Activated B cell treated with CpG ODN at 0.5 μM for 24 hours (primary cell): Measurements from ENCODE around the gene UQCRC2. TPM values are rescaled to one million over a fixed set of nuclear protein-coding genes. Genes with fewer than 3 reads are reported as not detected.
A peak's percentile ranks its signal among the peaks of the same experiment; 100 is the strongest.

Experiments
- ATAC-seq: fragments of 200-7000 bp; cut with Tn5 transposase; one replicate; pipeline ENCODE4 v1.10.0; 2021; ENCODE audit warnings: low read depth, mild to moderate bottlenecking, moderate library complexity
- CTCF ChIA-PET: fragments of 350-600 bp; sonication (Branson Sonifier 250); formaldehyde crosslinking; loops from one replicate; lab custom pipeline; 2021; ENCODE audit warnings: antibody characterized with exemption; lab: Charles Lee
- POLR2A ChIA-PET: fragments of 350-600 bp; sonication (Branson Sonifier 250); formaldehyde crosslinking; loops from one replicate; lab custom pipeline; 2021; ENCODE audit warnings: antibody characterized with exemption; lab: Charles Lee
- DNase-seq: peaks from one replicate; pipeline ENCODE4 v3.0.0; 2022
- H3K27ac Mint-ChIP-seq: one replicate; pipeline ENCODE4 v1.8.0; 2020; ENCODE audit warnings: mixed read lengths
- H3K27me3 Mint-ChIP-seq: one replicate; pipeline ENCODE4 v1.8.0; 2021; ENCODE audit warnings: mixed read lengths
- H3K36me3 Mint-ChIP-seq: one replicate; pipeline ENCODE4 v1.8.0; 2021; ENCODE audit warnings: low read depth, mixed read lengths
- H3K4me1 Mint-ChIP-seq: one replicate; pipeline ENCODE4 v1.8.0; 2021; ENCODE audit warnings: mixed read lengths
- H3K4me3 Mint-ChIP-seq: one replicate; pipeline ENCODE4 v1.8.0; 2020; ENCODE audit warnings: mild to moderate bottlenecking, mixed read lengths
- H3K9me3 Mint-ChIP-seq: one replicate; pipeline ENCODE4 v1.8.0; 2020; ENCODE audit warnings: mixed read lengths
- intact Hi-C: fragments of 100-400 bp; cut with micrococcal nuclease; formaldehyde crosslinking; loops from one replicate; pipeline ENCODE4 v1.15.1; 2024
- total RNA-seq: library from RNA; stranded (reverse); gene quantifications from 2 replicates; pipeline ENCODE4 v1.2.3, GENCODE V29; 2022
- TF ChIP-seq, protein P1 (sequence below): fragments of 200-600 bp; IDR thresholded peaks from one replicate; pipeline ENCODE4 v1.8.0; 2022; ENCODE audit warnings: antibody characterized with exemption, mild to moderate bottlenecking

The UQCRC2 gene
- total RNA-seq, 1 donor from 2014 or later: 230 TPM

DNA sequence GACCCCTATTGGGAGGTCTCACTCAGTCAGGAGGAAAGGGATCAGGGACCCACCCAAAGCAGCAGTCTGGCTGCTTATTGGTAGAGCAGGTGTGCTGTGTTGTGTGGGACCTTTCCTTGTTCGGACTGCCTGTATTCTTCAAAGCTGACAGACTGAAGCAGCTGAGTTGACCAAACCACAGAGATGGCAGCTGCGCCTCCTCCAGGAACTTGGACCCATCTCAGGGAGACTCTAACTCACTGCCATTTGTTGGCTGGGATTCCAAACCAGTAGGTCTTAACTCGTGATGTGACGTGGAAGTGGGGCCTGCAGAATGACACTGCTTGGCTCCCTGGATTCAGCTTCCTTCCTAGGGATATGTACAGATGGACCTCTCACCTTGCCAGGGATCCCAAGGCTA, 9.6 kb upstream of the UQCRC2 start:
- Mint-ChIP-seq H3K4me1 (peaks cover 5% of the 10 kb centered on the region), H3K4me3 (no peak overlapping the region), H3K9me3 (no peaks in the 10 kb centered on the region), H3K27me3 (no peaks in the 10 kb centered on the region), H3K36me3 (no peaks in the 10 kb centered on the region), H3K27ac (no peak overlapping the region)
- ChIA-PET CTCF (no interaction called here), POLR2A (no interaction called here)
- no peak for ATAC-seq
- intact Hi-C loops: no loop called here
- no peak for DNase-seq
- TF ChIP-seq, protein P1, sequence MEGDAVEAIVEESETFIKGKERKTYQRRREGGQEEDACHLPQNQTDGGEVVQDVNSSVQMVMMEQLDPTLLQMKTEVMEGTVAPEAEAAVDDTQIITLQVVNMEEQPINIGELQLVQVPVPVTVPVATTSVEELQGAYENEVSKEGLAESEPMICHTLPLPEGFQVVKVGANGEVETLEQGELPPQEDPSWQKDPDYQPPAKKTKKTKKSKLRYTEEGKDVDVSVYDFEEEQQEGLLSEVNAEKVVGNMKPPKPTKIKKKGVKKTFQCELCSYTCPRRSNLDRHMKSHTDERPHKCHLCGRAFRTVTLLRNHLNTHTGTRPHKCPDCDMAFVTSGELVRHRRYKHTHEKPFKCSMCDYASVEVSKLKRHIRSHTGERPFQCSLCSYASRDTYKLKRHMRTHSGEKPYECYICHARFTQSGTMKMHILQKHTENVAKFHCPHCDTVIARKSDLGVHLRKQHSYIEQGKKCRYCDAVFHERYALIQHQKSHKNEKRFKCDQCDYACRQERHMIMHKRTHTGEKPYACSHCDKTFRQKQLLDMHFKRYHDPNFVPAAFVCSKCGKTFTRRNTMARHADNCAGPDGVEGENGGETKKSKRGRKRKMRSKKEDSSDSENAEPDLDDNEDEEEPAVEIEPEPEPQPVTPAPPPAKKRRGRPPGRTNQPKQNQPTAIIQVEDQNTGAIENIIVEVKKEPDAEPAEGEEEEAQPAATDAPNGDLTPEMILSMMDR: no peak

DNA sequence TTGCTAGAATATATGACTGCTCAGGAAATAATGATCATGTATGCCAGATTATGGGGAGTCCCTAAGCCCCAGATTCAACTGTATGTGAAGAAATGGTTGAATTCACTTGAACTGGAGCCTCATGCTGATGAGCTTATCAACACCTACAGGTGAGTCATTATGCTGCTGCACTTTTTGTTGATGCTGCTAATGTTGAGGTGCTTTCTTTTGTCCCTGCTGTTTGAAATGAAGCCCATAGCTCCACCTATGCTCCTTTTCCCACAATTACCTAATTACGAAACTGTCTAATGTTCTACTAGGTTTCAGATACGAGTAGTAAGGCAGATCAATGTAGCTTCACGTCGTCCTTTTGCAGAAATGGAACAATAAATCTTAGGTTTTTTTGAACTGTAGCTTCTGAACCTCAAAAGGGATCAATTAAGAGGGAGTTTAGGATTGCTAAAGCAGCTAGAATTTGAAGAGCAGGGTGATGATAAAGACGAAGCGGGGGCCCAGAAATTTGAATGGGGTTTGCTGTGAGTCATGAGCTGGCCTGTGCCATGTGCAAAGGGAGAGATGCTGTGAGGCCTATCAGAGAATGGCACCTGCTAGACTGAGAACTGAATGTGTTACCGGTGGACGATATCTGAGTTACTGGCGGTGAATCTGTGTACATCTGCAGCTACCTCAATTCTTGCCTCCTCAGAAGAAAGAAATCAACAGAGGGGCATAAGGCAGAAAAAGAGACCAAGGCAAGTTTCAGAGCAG, 6.1 kb upstream of the UQCRC2 start:
- intact Hi-C loops: no loop called here
- peaks cover 36% of the 10 kb centered on the region for H3K4me1 Mint-ChIP-seq
- TF ChIP-seq, protein P1: no peak
- no peaks in the 10 kb centered on the region for H3K36me3 Mint-ChIP-seq
- no peaks in the 10 kb centered on the region for H3K9me3 Mint-ChIP-seq
- H3K27me3 Mint-ChIP-seq: no peaks in the 10 kb centered on the region
- POLR2A ChIA-PET: interaction anchor here (0.6 kb wide), 1 partner anchor 65 kb away, joined by 3 read pairs; no protein-coding TSS in a partner anchor
- no peak for ATAC-seq
- no peak for DNase-seq
- CTCF ChIA-PET: no interaction called here
- H3K4me3 Mint-ChIP-seq: no peak overlapping the region
- H3K27ac Mint-ChIP-seq: no peak overlapping the region

DNA sequence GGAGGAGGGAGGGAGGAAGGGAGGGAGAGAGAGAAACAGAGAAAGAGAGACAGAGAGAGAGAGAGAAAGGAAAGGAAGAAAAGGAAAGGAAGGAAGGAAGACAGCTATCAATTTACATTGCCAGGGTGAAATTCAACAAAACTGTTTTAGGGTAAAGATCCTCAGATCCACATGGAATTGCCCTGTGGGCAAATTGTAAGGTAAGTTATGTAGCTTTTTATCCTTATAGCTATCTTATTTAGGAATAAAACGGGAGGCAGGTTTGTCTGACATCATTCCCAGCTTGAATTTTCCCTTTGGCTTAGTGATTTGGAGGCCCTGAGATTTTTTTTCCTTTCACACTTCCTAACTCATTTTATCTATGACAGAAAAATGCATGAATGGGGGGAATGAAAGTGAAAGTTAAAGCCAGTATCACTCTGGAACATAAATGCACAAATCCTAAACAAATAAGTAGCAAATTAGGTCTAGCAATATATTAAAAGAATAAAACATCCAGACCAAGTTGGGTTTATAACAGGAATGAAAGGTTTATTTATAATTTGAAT, 3.4 kb upstream of the UQCRC2 start:
- ChIA-PET POLR2A (no interaction called here), CTCF (interaction anchor here (1.2 to 1.9 kb wide), 2 partner anchors 128 to 147 kb away, joined by 3 to 7 read pairs; no protein-coding TSS in a partner anchor)
- Mint-ChIP-seq H3K27me3 (no peaks in the 10 kb centered on the region), H3K4me1 (peaks cover 55% of the 10 kb centered on the region), H3K4me3 (no peak overlapping the region), H3K9me3 (no peaks in the 10 kb centered on the region), H3K36me3 (peaks cover 15% of the 10 kb centered on the region), H3K27ac (no peak overlapping the region)
- no peak for DNase-seq
- TF ChIP-seq, protein P1: no peak
- intact Hi-C loops: loop anchor here (5.0 kb wide), 2 partner anchors 292 to 352 kb away; partner anchors contain the start of gene METTL9
- ATAC-seq: no peak

DNA sequence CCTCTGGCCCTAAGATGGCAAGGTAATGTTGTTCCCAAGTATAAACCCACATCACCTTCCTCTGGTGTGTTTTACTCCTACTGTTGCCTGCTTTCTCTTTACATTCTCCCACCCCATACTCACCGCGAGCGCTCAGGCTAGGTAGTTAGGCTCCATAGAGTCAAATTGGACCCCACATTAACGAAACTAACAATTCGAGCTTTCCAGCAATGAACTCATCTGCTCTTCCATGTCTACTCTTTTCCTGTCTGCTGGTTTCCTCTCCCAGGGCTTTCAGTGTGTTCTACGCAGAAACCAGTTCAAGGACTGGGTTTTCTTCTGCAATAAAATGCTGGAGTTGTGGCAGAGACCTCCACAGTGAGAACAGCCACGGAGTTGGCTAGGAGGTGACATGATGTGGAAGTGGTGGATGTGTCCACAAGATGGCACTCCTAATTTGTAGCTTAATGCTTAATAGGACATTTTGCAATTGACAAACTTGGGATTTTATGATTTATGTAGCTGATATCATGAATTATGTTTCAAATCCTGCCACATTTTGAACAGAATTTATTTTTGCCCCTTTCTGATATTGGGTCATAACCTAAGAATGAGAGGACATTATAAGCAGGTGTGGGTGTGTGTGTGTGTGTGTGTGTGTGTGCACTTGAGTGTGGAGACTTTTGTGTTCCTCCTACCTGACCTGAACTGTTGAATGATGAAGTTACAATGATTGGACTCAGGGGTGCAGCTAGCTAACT, 2.2 kb upstream of the UQCRC2 start:
- ATAC-seq: no peak
- POLR2A ChIA-PET: interaction anchor here (0.9 kb wide), 1 partner anchor 239 kb away, joined by 7 read pairs; no protein-coding TSS in a partner anchor
- intact Hi-C loops: loop anchor here (1.0 to 5.0 kb wide), 3 partner anchors 126 to 354 kb away; partner anchors contain the start of gene METTL9
- H3K4me3 Mint-ChIP-seq: peak overlapping the region; percentile 38
- DNase-seq: no peak
- TF ChIP-seq, protein P1: no peak
- H3K36me3 Mint-ChIP-seq: peaks cover 16% of the 10 kb centered on the region
- H3K9me3 Mint-ChIP-seq: no peaks in the 10 kb centered on the region
- peak overlapping the region; percentile 46 for H3K27ac Mint-ChIP-seq
- CTCF ChIA-PET: interaction anchor here (0.7 to 1.6 kb wide), 6 partner anchors 12 to 349 kb away, joined by 3 to 11 read pairs (median 3); no protein-coding TSS in a partner anchor
- peaks cover 58% of the 10 kb centered on the region for H3K4me1 Mint-ChIP-seq
- no peaks in the 10 kb centered on the region for H3K27me3 Mint-ChIP-seq
